A673 (cell line): Measurements from ENCODE around the gene INPP4B. TPM values are rescaled to one million over a fixed set of nuclear protein-coding genes. Genes with fewer than 3 reads are reported as not detected.

ENCODE experiments used
- BruUV-seq: library from RNA; stranded (reverse); fragments of 400-500 nt; replicated peaks from 2 replicates; lab custom pipeline; 2021; lab: Mats Ljungman, UMichigan
- CTCF ChIA-PET: fragments of 300-600 bp; sonication (Branson Sonifier 250); formaldehyde crosslinking; loops from one replicate; lab custom pipeline; 2022; ENCODE audit warnings: antibody characterized with exemption; lab: Charles Lee
- POLR2A ChIA-PET: fragments of 300-600 bp; sonication (Branson Sonifier 250); formaldehyde crosslinking; loops from one replicate; lab custom pipeline; 2022; ENCODE audit warnings: antibody characterized with exemption; ENCODE audit not compliant: low non-redundant PET; lab: Charles Lee
- DNase-seq: peaks from one replicate; pipeline ENCODE4 v3.0.0-alpha.2; 2015; ENCODE audit warnings: low spot score
- H3K27ac ChIP-seq: fragments of 200-600 bp; sonication (generic); 2 replicates; pipeline ENCODE4 v1.5.1; 2016; ENCODE audit warnings: mixed run types, low read depth, mild to moderate bottlenecking, mixed read lengths, antibody characterized with exemption, low read length; ENCODE audit not compliant: poor library complexity, severe bottlenecking
- H3K27me3 ChIP-seq: fragments of 200-600 bp; sonication (generic); replicated peaks from 2 replicates; pipeline ENCODE4 v1.6.1; 2017; ENCODE audit warnings: mixed run types, low read depth, mild to moderate bottlenecking, mixed read lengths, antibody characterized with exemption, low read length; ENCODE audit not compliant: insufficient read depth, poor library complexity
- H3K36me3 ChIP-seq: fragments of 200-600 bp; sonication (generic); 2 replicates; pipeline ENCODE4 v1.6.1; 2016; ENCODE audit warnings: mixed run types, mild to moderate bottlenecking, mixed read lengths, antibody characterized with exemption, low read length; ENCODE audit not compliant: insufficient read depth, poor library complexity, severe bottlenecking
- H3K4me1 ChIP-seq: fragments of 200-600 bp; sonication (generic); 2 replicates; pipeline ENCODE4 v1.6.1; 2017; ENCODE audit warnings: mixed run types, mild to moderate bottlenecking, mixed read lengths, antibody characterized with exemption, low read length; ENCODE audit not compliant: insufficient read depth, poor library complexity, severe bottlenecking
- H3K4me3 ChIP-seq: fragments of 200-600 bp; sonication (generic); 2 replicates; pipeline ENCODE4 v1.5.1; 2016; ENCODE audit warnings: low read depth, mixed run types, mild to moderate bottlenecking, mixed read lengths, low read length; ENCODE audit not compliant: poor library complexity, severe bottlenecking
- H3K9me3 ChIP-seq: fragments of 200-600 bp; sonication (generic); 2 replicates; pipeline ENCODE4 v1.6.1; 2016; ENCODE audit warnings: mixed run types, low read depth, mild to moderate bottlenecking, mixed read lengths, antibody characterized with exemption, low read length; ENCODE audit not compliant: poor library complexity, severe bottlenecking
- EZH2 ChIP-seq: fragments of 200-600 bp; sonication (generic); IDR thresholded peaks from 2 replicates; pipeline ENCODE4 v1.6.1; 2017; ENCODE audit warnings: borderline replicate concordance, low read depth, mild to moderate bottlenecking, mixed read lengths, antibody characterized with exemption, low read length; ENCODE audit not compliant: poor library complexity, severe bottlenecking
- intact Hi-C: fragments of 100-400 bp; cut with micrococcal nuclease; formaldehyde crosslinking; loops from one replicate; pipeline ENCODE4 v1.10.0; 2022; ENCODE audit not compliant: unreplicated experiment
- total RNA-seq: library from RNA; stranded (reverse); gene quantifications from 2 replicates; pipeline ENCODE4 v1.2.3, GENCODE V29; 2021
- TF ChIP-seq, protein P1 (sequence below): fragments of 300-800, 200-600 bp; sonication (generic); conservative IDR thresholded peaks from 2 replicates; pipeline ENCODE4 v1.5.1; 2017; ENCODE audit warnings: low read depth, mild to moderate bottlenecking, antibody characterized with exemption, low read length, moderate library complexity, mixed read lengths

INPP4B gene
- total RNA-seq, 1 experiment from 2014 or later = 13.1 TPM

DNA sequence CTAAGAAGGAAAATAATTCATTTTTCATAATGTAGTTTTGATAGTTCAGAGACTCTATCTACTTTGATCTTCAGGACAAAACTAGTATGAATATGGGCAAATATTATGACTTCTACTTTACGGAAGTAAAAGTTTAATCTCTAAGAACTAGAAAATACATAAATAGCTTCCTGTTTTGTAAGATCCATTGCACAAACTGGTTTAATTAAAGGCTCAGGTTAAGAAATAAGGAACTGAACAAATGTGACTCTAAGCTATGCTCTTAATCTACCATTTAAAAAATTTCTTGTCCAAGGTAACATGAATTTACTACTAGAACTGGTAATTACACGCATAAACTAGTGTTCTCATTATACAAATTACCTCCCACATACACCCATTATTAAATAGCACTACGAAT, 360.6 kb downstream of the INPP4B start:
- Histone ChIP-seq H3K4me1 (peaks cover 4% of the 10 kb centered on the region), H3K36me3 (no peaks in the 10 kb centered on the region), H3K9me3 (no peaks in the 10 kb centered on the region), H3K27ac (no peak overlapping the region), H3K4me3 (no peak overlapping the region), H3K27me3 (no peaks in the 10 kb centered on the region)
- BruUV-seq = no TSS peak
- ChIA-PET POLR2A (no interaction called here), CTCF (no interaction called here)
- TF ChIP-seq, protein P1, sequence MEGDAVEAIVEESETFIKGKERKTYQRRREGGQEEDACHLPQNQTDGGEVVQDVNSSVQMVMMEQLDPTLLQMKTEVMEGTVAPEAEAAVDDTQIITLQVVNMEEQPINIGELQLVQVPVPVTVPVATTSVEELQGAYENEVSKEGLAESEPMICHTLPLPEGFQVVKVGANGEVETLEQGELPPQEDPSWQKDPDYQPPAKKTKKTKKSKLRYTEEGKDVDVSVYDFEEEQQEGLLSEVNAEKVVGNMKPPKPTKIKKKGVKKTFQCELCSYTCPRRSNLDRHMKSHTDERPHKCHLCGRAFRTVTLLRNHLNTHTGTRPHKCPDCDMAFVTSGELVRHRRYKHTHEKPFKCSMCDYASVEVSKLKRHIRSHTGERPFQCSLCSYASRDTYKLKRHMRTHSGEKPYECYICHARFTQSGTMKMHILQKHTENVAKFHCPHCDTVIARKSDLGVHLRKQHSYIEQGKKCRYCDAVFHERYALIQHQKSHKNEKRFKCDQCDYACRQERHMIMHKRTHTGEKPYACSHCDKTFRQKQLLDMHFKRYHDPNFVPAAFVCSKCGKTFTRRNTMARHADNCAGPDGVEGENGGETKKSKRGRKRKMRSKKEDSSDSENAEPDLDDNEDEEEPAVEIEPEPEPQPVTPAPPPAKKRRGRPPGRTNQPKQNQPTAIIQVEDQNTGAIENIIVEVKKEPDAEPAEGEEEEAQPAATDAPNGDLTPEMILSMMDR = no peak
- no peak for TF ChIP-seq EZH2
- DNase-seq = no peak
- intact Hi-C loops = no loop called here

DNA sequence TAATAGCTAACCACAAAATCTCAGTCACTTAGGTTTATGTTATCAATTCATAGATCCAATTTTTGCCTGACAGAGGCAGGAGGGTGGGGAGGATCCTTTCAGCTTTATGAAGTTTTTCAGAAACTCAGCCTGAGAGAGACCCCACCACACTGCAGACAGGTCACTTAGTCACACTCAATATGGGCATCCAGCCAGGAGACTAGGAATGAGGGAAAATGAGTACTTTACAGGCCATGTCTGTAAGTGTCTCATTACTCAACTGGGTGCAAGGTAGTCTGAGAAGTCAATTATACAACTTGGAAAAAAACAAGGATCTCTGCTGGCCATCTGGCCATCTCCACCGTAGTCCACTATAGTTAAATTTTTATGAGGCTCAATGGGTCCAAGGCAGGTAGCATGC, 365.9 kb downstream of the INPP4B start:
- no peak overlapping the region for H3K4me3 ChIP-seq
- CTCF ChIA-PET = no interaction called here
- no peaks in the 10 kb centered on the region for H3K27me3 ChIP-seq
- DNase-seq = peak; percentile 15
- no peak overlapping the region for H3K27ac ChIP-seq
- POLR2A ChIA-PET = no interaction called here
- H3K36me3 ChIP-seq = no peaks in the 10 kb centered on the region
- H3K4me1 ChIP-seq = no peaks in the 10 kb centered on the region
- BruUV-seq = no TSS peak
- intact Hi-C loops = no loop called here
- TF ChIP-seq, protein P1 = no peak
- no peak for TF ChIP-seq EZH2
- H3K9me3 ChIP-seq = no peaks in the 10 kb centered on the region

DNA sequence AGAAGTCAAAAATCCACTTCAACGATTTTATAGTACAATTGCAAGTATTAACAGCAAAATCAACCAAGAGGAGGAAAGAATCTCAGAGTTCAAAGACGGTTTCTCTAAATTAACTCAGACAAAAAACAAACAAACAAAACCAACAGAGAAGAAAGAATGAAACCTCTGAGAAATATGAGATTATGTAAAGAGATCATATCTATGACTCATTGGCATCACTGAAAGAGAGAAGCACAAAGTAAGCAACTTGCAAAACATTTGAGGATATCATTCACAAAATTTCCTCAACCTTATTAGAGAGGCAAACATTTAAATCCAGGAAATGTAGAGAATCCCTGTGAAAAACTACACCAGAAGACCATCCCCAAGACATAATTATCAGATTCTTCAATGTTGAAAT, 370.4 kb downstream of the INPP4B start:
- Histone ChIP-seq H3K27ac (no peak overlapping the region), H3K4me1 (no peaks in the 10 kb centered on the region), H3K4me3 (no peak overlapping the region), H3K36me3 (no peaks in the 10 kb centered on the region), H3K9me3 (no peaks in the 10 kb centered on the region), H3K27me3 (no peaks in the 10 kb centered on the region)
- TF ChIP-seq, protein P1 = no peak
- TF ChIP-seq EZH2 = no peak
- no TSS peak for BruUV-seq
- intact Hi-C loops = no loop called here
- ChIA-PET CTCF (no interaction called here), POLR2A (no interaction called here)
- no peak for DNase-seq
